Choroid plexus epithelial cell (primary cell): ENCODE results near the gene GALNT17.
A peak's percentile ranks its signal among the peaks of the same experiment; 100 is the strongest.

Experiments used
- DNase-seq: peaks from one replicate; pipeline ENCODE4 v3.0.0-alpha.2; 2010; ENCODE audit warnings: low read depth
- H3K4me3 ChIP-seq: 2 replicates; pipeline ENCODE4 v1.5.1; 2011; ENCODE audit warnings: low read depth, mild to moderate bottlenecking, control low read depth, low read length, moderate library complexity
- CTCF ChIP-seq: conservative IDR thresholded peaks from 2 replicates; pipeline ENCODE4 v1.5.1; 2011; ENCODE audit warnings: low read depth, mild to moderate bottlenecking, control low read depth, inconsistent platforms, low read length, moderate library complexity

GALNT17 gene

GRCh38 chr7:71470326-71470725 lies 338.4 kb downstream of the GALNT17 start:
- DNase-seq: no peak
- no peak for TF ChIP-seq CTCF
- no peak overlapping the region for H3K4me3 ChIP-seq

- no peak overlapping the region for H3K4me3 ChIP-seq
- no peak for DNase-seq
- TF ChIP-seq CTCF: no peak
Observed at GRCh38 chr7:71470830-71471229, 338.9 kb downstream of the GALNT17 start.

GRCh38 chr7:71472962-71473361 lies 341.0 kb downstream of the GALNT17 start:
- H3K4me3 ChIP-seq: no peak overlapping the region
- no peak for DNase-seq
- no peak for TF ChIP-seq CTCF

GRCh38 chr7:71473366-71473967 lies 341.5 kb downstream of the GALNT17 start:
- no peak overlapping the region for H3K4me3 ChIP-seq
- no peak for DNase-seq
- TF ChIP-seq CTCF: no peak

GRCh38 chr7:71477441-71477840 lies 345.5 kb downstream of the GALNT17 start:
- TF ChIP-seq CTCF: no peak
- DNase-seq: peak; percentile 19
- no peak overlapping the region for H3K4me3 ChIP-seq

- H3K4me3 ChIP-seq: no peak overlapping the region
- DNase-seq: no peak
- TF ChIP-seq CTCF: no peak
Observed at GRCh38 chr7:71479231-71479630, 347.3 kb downstream of the GALNT17 start.

- DNase-seq: no peak
- no peak overlapping the region for H3K4me3 ChIP-seq
- no peak for TF ChIP-seq CTCF
Observed at GRCh38 chr7:71480791-71481190, 348.8 kb downstream of the GALNT17 start.
